Central memory CD8-positive, alpha-beta T cell (primary cell): ENCODE data around the gene MYO1D.
A peak's percentile ranks its signal among the peaks of the same experiment; 100 is the strongest.

Experiments
- ATAC-seq: fragments of 150-1000 bp; cut with Tn5 transposase; replicated peaks from 2 replicates; pipeline ENCODE4 v1.10.0; 2022; ENCODE audit warnings: mild to moderate bottlenecking, moderate FRiP score, moderate number of reproducible peaks; ENCODE audit not compliant: poor library complexity, severe bottlenecking; ENCODE audit errors: extremely low read depth
- DNase-seq, 2 donors: peaks; one replicate each; pipeline ENCODE4 v3.0.0; 2021; ENCODE audit warnings: low spot score in 2 of 2
- H3K27ac Mint-ChIP-seq: one replicate; pipeline ENCODE4 v1.8.0; 2022; ENCODE audit warnings: low read depth, mild to moderate bottlenecking, moderate library complexity, mixed read lengths
- H3K27me3 Mint-ChIP-seq: one replicate; pipeline ENCODE4 v1.8.0; 2022; ENCODE audit warnings: mixed read lengths
- H3K36me3 Mint-ChIP-seq: one replicate; pipeline ENCODE4 v1.8.0; 2022; ENCODE audit warnings: mild to moderate bottlenecking, moderate library complexity, mixed read lengths; ENCODE audit not compliant: insufficient read depth
- H3K4me1 Mint-ChIP-seq: one replicate; pipeline ENCODE4 v1.8.0; 2022; ENCODE audit warnings: mixed read lengths
- H3K4me3 Mint-ChIP-seq: one replicate; pipeline ENCODE4 v1.8.0; 2022; ENCODE audit warnings: mild to moderate bottlenecking, moderate library complexity, mixed read lengths
- H3K9me3 Mint-ChIP-seq: one replicate; pipeline ENCODE4 v1.8.0; 2022; ENCODE audit warnings: mixed read lengths

Gene MYO1D

DNA sequence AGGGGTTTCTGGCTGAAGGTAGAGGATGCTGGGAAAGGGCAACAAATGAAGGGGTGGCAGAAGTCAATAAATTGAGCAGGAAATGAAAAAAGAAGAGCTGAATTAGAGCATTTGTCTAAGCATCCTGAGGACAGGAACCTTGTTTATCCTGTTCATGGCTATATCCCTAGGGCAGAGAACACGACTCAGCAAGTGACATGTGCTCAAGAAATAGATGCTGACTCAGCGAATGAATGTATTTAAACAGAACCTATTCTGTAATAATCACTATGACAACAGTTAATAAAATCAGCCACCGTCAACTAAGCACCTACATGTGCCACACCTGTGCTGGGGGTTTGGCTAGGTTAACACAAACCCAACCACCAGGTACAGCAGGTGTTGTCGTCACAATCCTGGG is 309.8 kb downstream of the MYO1D start:
- Mint-ChIP-seq H3K36me3 (peaks cover 2% of the 10 kb centered on the region), H3K27ac (peak overlapping the region; percentile 44)

DNA sequence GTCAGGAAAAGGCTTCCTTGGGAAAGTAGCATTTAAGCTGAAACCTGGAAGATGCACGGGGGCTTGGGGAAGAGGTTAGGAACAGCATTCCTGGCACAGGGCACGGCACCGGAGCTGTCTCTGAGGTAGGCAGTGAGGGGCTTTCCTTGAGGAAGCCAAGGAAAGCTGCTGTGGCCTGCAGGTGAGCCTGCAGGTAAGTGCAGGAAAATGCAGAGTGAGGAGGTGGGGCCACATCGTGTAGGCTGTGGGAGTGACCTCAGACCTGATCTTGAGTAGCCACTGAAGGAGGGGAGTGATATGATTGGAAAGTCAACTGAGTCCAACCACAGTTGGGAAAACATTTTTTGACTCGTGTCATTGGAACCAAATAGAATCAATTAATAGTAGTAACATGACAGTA is 310.6 kb downstream of the MYO1D start:
- Mint-ChIP-seq H3K27ac (no peak overlapping the region), H3K4me3 (no peak overlapping the region), H3K9me3 (no peaks in the 10 kb centered on the region), H3K4me1 (no peaks in the 10 kb centered on the region), H3K27me3 (no peaks in the 10 kb centered on the region), H3K36me3 (peaks cover 2% of the 10 kb centered on the region)
- no peak for ATAC-seq
- no peak for DNase-seq

More for the DNA sequence above, 309.8 kb downstream of the MYO1D start:
- no peak for DNase-seq
- H3K4me1 Mint-ChIP-seq: no peaks in the 10 kb centered on the region
- H3K9me3 Mint-ChIP-seq: no peaks in the 10 kb centered on the region
- ATAC-seq: no peak
- H3K4me3 Mint-ChIP-seq: no peak overlapping the region
- H3K27me3 Mint-ChIP-seq: no peaks in the 10 kb centered on the region

GRCh38 chr17:32565401-32565800 is 311.5 kb downstream of the MYO1D start:
- ATAC-seq (no peak), DNase-seq (no peak)
- H3K9me3 Mint-ChIP-seq: no peaks in the 10 kb centered on the region
- H3K27me3 Mint-ChIP-seq: no peaks in the 10 kb centered on the region
- H3K4me1 Mint-ChIP-seq: no peaks in the 10 kb centered on the region
- peaks cover 2% of the 10 kb centered on the region for H3K36me3 Mint-ChIP-seq
- no peak overlapping the region for H3K4me3 Mint-ChIP-seq
- H3K27ac Mint-ChIP-seq: no peak overlapping the region

GRCh38 chr17:32564325-32564724 is 312.6 kb downstream of the MYO1D start:
- no peak for DNase-seq
- H3K27ac Mint-ChIP-seq: no peak overlapping the region
- H3K27me3 Mint-ChIP-seq: no peaks in the 10 kb centered on the region

DNA sequence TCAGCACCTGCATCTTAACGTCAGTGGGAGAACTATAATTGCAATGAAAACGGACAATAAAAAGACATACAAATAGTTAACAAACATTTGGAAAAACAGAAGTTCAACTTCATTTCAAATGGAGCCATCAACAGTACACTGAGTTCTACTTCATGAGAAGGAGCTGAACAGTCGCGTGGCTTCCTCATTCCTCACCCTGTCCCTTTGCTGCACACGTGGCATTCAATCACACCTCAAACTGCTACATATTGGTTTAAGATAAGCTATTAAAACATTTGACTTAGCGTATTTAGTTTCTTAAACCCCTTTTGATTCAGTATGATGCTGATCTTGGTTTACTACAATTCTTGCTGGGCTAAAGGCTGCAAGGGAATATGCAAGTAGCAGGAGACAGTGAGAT is 313.3 kb downstream of the MYO1D start:
- DNase-seq (no peak), ATAC-seq (no peak)
- no peak overlapping the region for H3K27ac Mint-ChIP-seq

More at GRCh38 chr17:32564325-32564724, 312.6 kb downstream of the MYO1D start:
- H3K9me3 Mint-ChIP-seq: no peaks in the 10 kb centered on the region
- H3K4me1 Mint-ChIP-seq: peaks cover 2% of the 10 kb centered on the region
- H3K36me3 Mint-ChIP-seq: peaks cover 2% of the 10 kb centered on the region
- H3K4me3 Mint-ChIP-seq: no peak overlapping the region
- no peak for ATAC-seq

GRCh38 chr17:32558997-32559650 is 317.8 kb downstream of the MYO1D start:
- Mint-ChIP-seq H3K36me3 (no peaks in the 10 kb centered on the region), H3K27ac (peak overlapping the region; percentile 35), H3K4me1 (peaks cover 27% of the 10 kb centered on the region), H3K4me3 (peak overlapping the region; percentile 23), H3K9me3 (no peaks in the 10 kb centered on the region), H3K27me3 (no peaks in the 10 kb centered on the region)
- no peak for DNase-seq
- no peak for ATAC-seq

More for the DNA sequence above, 313.3 kb downstream of the MYO1D start:
- no peaks in the 10 kb centered on the region for H3K27me3 Mint-ChIP-seq
- peaks cover 10% of the 10 kb centered on the region for H3K4me1 Mint-ChIP-seq
- peaks cover 2% of the 10 kb centered on the region for H3K36me3 Mint-ChIP-seq
- no peaks in the 10 kb centered on the region for H3K9me3 Mint-ChIP-seq
- no peak overlapping the region for H3K4me3 Mint-ChIP-seq

GRCh38 chr17:32558326-32558955 is 318.5 kb downstream of the MYO1D start:
- Mint-ChIP-seq H3K9me3 (no peaks in the 10 kb centered on the region), H3K27ac (peak overlapping the region; percentile 35), H3K36me3 (no peaks in the 10 kb centered on the region), H3K4me1 (peaks cover 32% of the 10 kb centered on the region), H3K27me3 (no peaks in the 10 kb centered on the region), H3K4me3 (peak overlapping the region; percentile 23)
- peak; percentile 72 for ATAC-seq
- DNase-seq: no peak

- Mint-ChIP-seq H3K9me3 (no peaks in the 10 kb centered on the region), H3K27ac (peak overlapping the region; percentile 2), H3K36me3 (peaks cover under 1% of the 10 kb centered on the region), H3K4me3 (no peak overlapping the region), H3K4me1 (peaks cover 51% of the 10 kb centered on the region), H3K27me3 (no peaks in the 10 kb centered on the region)
- ATAC-seq (no peak), DNase-seq (no peak)
These were observed 321.2 kb downstream of the MYO1D start for GRCh38 chr17:32555611-32556310.

DNA sequence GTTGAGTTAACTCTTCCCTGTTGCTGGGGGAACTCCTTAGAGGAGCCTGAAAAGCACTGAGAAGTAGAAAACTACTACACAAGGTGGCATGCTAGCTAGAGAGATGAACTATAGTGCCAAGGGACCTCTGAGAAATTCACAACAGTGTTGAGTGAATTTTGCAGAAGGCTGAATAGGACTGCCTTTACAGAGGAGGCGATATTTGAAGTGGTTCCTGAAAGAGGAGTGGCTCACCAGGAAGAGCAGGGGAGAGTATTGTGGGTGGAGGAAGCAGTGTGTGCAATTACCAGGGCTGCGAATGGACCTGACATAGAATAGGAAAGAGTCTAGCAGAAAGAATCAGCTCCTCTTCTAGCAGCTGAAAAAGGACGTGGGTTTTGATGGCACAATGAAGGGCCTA is 323.8 kb downstream of the MYO1D start:
- Mint-ChIP-seq H3K27ac (no peak overlapping the region), H3K9me3 (no peaks in the 10 kb centered on the region), H3K4me1 (peaks cover 42% of the 10 kb centered on the region), H3K4me3 (no peak overlapping the region), H3K27me3 (no peaks in the 10 kb centered on the region), H3K36me3 (peaks cover 3% of the 10 kb centered on the region)
- DNase-seq: no peak
- no peak for ATAC-seq

- Mint-ChIP-seq H3K27me3 (no peaks in the 10 kb centered on the region), H3K4me3 (no peak overlapping the region), H3K4me1 (peaks cover 38% of the 10 kb centered on the region), H3K36me3 (peaks cover 3% of the 10 kb centered on the region), H3K27ac (no peak overlapping the region), H3K9me3 (no peaks in the 10 kb centered on the region)
- ATAC-seq (no peak), DNase-seq (no peak)
These were observed 324.6 kb downstream of the MYO1D start for GRCh38 chr17:32552280-32552679.

GRCh38 chr17:32551186-32551955 is 325.6 kb downstream of the MYO1D start:
- Mint-ChIP-seq H3K4me3 (no peak overlapping the region), H3K9me3 (no peaks in the 10 kb centered on the region), H3K4me1 (peaks cover 38% of the 10 kb centered on the region), H3K27me3 (no peaks in the 10 kb centered on the region), H3K27ac (peak overlapping the region; percentile 89), H3K36me3 (peaks cover 3% of the 10 kb centered on the region)
- DNase-seq: no peak
- peak; percentile 65 for ATAC-seq

GRCh38 chr17:32549559-32549958 is 327.4 kb downstream of the MYO1D start:
- Mint-ChIP-seq H3K4me3 (no peak overlapping the region), H3K36me3 (peaks cover 3% of the 10 kb centered on the region), H3K4me1 (peaks cover 33% of the 10 kb centered on the region), H3K27me3 (no peaks in the 10 kb centered on the region), H3K9me3 (no peaks in the 10 kb centered on the region), H3K27ac (no peak overlapping the region)
- ATAC-seq (no peak), DNase-seq (no peak)
